Measurements from ENCODE around the gene C2CD4A.

Gene C2CD4A

DNA sequence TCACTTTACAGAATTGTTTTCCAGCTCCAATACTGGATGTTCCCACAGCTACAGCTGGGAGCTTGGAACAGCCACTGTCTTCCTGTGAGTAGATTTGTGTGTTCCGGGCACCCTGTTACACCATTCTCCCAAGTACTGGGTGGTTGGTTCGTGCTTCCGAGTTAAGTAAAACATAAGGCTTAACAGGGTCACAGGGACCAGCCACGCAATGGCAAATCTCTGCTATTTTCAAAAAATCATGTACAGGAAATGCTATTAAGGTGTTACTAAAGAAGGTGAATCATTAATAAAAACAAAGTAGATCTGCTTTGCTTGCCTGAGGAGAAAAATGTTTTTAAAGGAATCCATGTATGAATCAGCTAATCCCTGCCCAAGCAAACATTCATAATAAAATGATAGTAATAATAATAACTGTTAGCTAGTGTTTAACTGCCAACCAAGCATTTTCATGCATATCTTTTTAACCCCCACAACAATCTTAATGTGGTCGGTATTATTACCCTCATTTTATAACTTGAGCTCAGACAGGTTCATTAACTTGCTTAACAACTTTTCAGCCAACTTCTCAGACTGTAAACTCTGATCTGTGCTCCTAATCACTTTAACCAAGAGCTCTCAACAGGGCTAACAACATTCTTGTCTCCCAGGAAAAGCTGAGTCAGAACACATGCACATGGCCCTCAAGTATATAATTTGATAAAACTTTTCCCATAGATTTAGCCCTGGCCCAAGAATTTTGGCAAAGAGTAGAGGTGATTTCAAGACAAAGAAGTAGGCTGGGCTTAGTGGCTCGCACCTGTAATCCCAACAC lies 2.7 kb upstream of the C2CD4A start:
- Histone ChIP-seq H3K4me3 (ENCODE audit: low read depth, low read length) (no peak overlapping the region), H3K4me1 (ENCODE audit: control insufficient read depth, insufficient read depth, low read length) (peaks cover 7% of the 10 kb centered on the region), H3K36me3 (ENCODE audit: control insufficient read depth, insufficient read depth, low read length) (no peaks in the 10 kb centered on the region), H3K9me3 (ENCODE audit: control insufficient read depth, insufficient read depth, low read length) (no peaks in the 10 kb centered on the region), H3K27me3 (ENCODE audit: control insufficient read depth, insufficient read depth, low read length) (peaks cover 67% of the 10 kb centered on the region), H3K9ac (ENCODE audit: low read depth, low read length) (no peak overlapping the region)

DNA sequence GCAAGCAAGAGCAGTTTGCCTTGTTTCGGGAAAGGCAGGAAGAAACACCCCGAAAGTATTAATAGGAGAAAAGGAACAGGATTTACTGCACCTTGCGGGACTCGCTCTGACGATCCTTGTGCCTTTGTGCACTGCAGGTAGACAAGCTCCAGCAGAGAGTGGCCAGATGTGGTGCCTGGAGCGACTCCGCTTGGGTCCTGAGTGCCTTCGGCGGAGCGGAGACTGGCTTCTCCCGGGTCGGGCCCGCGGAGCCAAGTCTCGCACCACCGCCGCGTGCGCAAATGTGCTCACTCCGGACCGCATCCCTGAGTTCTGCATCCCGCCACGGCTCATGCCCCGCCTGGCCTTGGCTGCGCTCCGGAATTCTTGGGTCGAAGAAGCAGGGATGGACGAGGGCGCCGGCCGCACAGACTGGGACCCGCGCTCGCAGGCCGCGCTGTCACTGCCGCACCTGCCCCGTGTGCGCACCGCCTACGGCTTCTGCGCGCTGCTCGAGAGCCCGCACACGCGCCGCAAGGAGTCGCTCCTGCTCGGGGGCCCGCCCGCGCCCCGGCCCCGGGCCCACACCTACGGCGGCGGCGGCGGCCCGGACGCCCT lies 769 bp downstream of the C2CD4A start:
- no peaks in the 10 kb centered on the region for H3K36me3 ChIP-seq (ENCODE audit: control insufficient read depth, insufficient read depth, low read length)
- H3K4me1 ChIP-seq (ENCODE audit: control insufficient read depth, insufficient read depth, low read length) = peaks cover 4% of the 10 kb centered on the region
- no peak overlapping the region for H3K9ac ChIP-seq (ENCODE audit: low read depth, low read length)
- peaks cover 59% of the 10 kb centered on the region for H3K27me3 ChIP-seq (ENCODE audit: control insufficient read depth, insufficient read depth, low read length)
- no peaks in the 10 kb centered on the region for H3K9me3 ChIP-seq (ENCODE audit: control insufficient read depth, insufficient read depth, low read length)
- H3K4me3 ChIP-seq (ENCODE audit: low read depth, low read length) = peak overlapping the region; percentile 53

DNA sequence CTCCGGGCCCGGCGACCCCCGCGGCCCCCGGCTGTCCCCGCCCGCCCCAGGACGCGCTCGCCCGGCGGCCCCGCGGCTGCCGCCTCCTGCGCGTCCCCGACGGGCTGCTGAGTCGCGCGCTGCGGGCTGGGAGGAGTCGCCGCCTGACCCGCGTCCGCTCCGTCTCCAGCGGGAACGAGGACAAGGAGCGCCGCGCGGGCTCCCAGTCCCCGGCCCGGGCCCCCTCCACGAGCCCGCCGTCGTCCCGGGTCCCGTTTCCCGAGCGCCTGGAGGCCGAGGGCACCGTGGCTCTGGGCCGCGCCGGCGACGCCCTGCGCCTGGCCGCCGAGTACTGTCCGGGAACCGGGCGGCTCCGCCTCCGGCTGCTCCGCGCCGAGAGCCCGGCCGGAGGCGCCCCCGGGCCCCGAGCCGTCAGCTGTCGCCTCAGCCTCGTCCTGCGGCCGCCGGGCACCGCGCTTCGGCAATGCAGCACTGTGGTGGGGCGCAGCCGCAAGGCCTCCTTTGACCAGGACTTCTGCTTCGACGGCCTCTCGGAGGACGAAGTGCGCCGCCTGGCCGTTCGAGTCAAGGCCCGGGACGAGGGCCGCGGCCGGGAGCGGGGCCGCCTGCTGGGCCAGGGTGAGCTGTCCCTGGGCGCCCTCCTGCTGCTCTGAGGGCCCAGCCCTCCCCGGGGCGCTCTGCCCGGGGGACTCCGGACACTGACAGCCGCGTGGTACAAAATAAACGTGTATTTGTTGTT lies 1.5 kb downstream of the C2CD4A start:
- H3K9me3 ChIP-seq (ENCODE audit: control insufficient read depth, insufficient read depth, low read length) = no peaks in the 10 kb centered on the region
- H3K36me3 ChIP-seq (ENCODE audit: control insufficient read depth, insufficient read depth, low read length) = no peaks in the 10 kb centered on the region
- H3K4me3 ChIP-seq (ENCODE audit: low read depth, low read length) = peak overlapping the region; percentile 38
- peaks cover 52% of the 10 kb centered on the region for H3K27me3 ChIP-seq (ENCODE audit: control insufficient read depth, insufficient read depth, low read length)
- no peak overlapping the region for H3K9ac ChIP-seq (ENCODE audit: low read depth, low read length)
- H3K4me1 ChIP-seq (ENCODE audit: control insufficient read depth, insufficient read depth, low read length) = peaks cover 4% of the 10 kb centered on the region

DNA sequence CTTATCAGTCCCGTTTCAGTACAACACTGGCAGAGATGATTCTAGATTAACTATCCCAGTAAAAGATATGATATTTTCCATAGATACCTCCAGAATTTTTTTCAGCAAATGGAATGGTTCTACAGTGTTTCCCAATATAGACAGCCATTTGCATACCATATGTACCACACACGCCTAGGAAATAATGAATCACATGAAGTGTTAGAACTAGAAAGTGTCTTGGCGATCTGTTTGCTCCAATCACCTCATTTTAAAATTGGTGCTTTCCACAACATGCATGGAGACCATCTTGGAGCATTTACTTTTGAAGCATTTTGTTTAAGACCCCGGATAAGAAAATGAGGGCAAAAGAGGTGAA lies 2.0 kb downstream of the C2CD4A start:
- Histone ChIP-seq H3K4me1 (ENCODE audit: control insufficient read depth, insufficient read depth, low read length) (peaks cover 4% of the 10 kb centered on the region), H3K4me3 (ENCODE audit: low read depth, low read length) (peak overlapping the region; percentile 38), H3K27me3 (ENCODE audit: control insufficient read depth, insufficient read depth, low read length) (peaks cover 47% of the 10 kb centered on the region), H3K9ac (ENCODE audit: low read depth, low read length) (no peak overlapping the region), H3K36me3 (ENCODE audit: control insufficient read depth, insufficient read depth, low read length) (no peaks in the 10 kb centered on the region), H3K9me3 (ENCODE audit: control insufficient read depth, insufficient read depth, low read length) (no peaks in the 10 kb centered on the region)

DNA sequence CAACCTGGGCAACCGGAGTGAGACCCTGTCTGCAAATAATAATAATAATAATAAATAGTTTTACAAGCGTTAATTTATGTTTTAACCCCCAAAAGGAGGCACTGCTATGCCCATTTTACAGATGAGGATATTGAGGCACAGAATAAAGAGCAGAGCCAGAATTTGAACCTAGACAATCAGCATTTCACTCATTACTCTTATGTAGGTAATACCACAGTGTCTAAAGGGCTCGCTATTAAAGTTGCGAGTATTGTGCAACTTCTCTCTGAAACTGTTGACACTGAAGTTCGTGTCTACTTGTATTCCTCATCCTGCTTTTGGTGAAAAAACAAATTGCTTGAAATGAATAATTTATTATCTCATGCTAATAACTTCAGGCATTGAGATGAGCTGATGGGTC lies 2.8 kb downstream of the C2CD4A start:
- no peaks in the 10 kb centered on the region for H3K36me3 ChIP-seq (ENCODE audit: control insufficient read depth, insufficient read depth, low read length)
- H3K4me3 ChIP-seq (ENCODE audit: low read depth, low read length) = no peak overlapping the region
- H3K9me3 ChIP-seq (ENCODE audit: control insufficient read depth, insufficient read depth, low read length) = no peaks in the 10 kb centered on the region
- H3K4me1 ChIP-seq (ENCODE audit: control insufficient read depth, insufficient read depth, low read length) = peaks cover 4% of the 10 kb centered on the region
- peaks cover 43% of the 10 kb centered on the region for H3K27me3 ChIP-seq (ENCODE audit: control insufficient read depth, insufficient read depth, low read length)
- no peak overlapping the region for H3K9ac ChIP-seq (ENCODE audit: low read depth, low read length)

DNA sequence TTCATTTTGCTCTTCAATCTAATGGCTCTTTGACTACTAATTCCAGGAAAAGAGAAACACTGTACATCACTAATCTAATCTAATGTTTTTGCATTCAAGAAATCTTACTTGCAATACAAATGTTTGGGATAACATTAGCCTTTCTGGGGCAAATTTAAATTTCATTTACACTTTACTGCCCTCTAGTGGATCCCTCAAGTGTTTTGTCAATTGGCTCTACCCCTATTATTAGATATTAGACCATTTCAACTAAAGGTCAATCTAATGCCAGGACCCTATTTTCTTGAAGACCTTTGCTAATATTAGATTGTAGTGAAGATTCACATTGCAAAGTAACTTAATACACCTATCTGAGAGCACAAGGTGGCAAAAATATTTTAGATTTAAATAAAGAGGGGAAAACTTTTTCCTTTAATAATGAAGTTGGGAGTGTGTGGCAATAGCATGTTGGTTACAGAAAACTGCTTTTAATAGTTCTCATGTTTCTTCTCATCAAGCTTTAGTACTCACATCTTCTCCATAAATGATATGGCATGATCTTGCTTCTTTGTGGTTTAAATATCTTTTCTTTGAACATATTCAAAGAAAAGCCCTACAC lies 5.0 kb downstream of the C2CD4A start:
- Histone ChIP-seq H3K4me1 (ENCODE audit: control insufficient read depth, insufficient read depth, low read length) (no peaks in the 10 kb centered on the region), H3K36me3 (ENCODE audit: control insufficient read depth, insufficient read depth, low read length) (no peaks in the 10 kb centered on the region), H3K9me3 (ENCODE audit: control insufficient read depth, insufficient read depth, low read length) (no peaks in the 10 kb centered on the region), H3K27me3 (ENCODE audit: control insufficient read depth, insufficient read depth, low read length) (peaks cover 27% of the 10 kb centered on the region), H3K4me3 (ENCODE audit: low read depth, low read length) (no peak overlapping the region), H3K9ac (ENCODE audit: low read depth, low read length) (no peak overlapping the region)

DNA sequence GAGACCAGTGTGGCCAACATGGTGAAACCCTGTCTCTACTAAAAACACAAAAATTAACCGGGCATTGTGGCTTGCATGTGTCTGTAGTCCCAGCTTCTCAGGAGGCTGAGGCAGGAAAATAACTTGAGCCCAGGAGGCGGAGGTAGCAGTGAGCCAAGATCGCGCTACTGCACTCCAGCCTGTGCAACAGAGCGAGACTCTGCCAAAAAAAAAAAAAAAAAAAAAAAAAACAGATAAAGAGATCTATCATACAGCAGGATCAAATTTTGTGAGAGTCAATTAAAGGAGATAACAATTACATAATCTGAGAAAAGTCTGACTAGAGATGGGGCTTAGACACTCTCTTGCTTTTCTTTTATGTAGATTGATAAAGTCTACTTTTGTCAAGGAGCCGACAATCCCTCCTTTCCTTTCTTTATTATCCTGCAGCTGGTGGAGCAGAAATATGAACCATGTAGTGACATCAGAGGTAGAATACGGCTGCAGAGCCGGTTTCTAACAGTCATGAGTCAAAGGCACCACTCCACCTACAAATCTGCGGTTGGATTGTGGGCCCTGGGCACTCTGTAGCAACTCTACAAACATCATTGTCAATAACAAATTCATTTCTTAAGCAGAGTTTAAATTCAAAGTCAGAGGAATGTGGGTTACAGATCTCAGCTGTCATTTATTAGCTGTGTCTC lies 9.0 kb downstream of the C2CD4A start:
- no peak overlapping the region for H3K9ac ChIP-seq (ENCODE audit: low read depth, low read length)
- no peaks in the 10 kb centered on the region for H3K27me3 ChIP-seq (ENCODE audit: control insufficient read depth, insufficient read depth, low read length)
- no peaks in the 10 kb centered on the region for H3K4me1 ChIP-seq (ENCODE audit: control insufficient read depth, insufficient read depth, low read length)
- no peak overlapping the region for H3K4me3 ChIP-seq (ENCODE audit: low read depth, low read length)
- no peaks in the 10 kb centered on the region for H3K36me3 ChIP-seq (ENCODE audit: control insufficient read depth, insufficient read depth, low read length)
- H3K9me3 ChIP-seq (ENCODE audit: control insufficient read depth, insufficient read depth, low read length) = no peaks in the 10 kb centered on the region

DNA sequence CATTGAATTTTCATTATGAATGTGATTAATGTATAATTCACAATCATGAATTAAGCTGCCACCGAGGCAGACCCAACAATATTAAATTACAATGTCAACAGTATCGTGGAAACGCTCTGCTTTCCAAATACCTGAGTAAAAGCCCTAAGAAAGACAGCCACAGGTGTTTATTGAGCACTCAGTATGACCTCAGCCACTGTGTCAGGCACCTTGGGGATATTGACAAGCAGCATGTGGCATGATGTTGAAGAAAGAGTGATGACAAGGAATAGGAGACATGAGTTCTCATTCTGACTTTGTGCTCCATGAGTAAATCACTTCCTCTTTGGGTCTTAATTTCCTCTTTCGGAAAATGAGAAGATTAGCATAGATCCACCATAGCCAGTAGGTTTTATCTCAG lies 12.8 kb downstream of the C2CD4A start:
- no peaks in the 10 kb centered on the region for H3K4me1 ChIP-seq (ENCODE audit: control insufficient read depth, insufficient read depth, low read length)
- no peak overlapping the region for H3K9ac ChIP-seq (ENCODE audit: low read depth, low read length)
- H3K4me3 ChIP-seq (ENCODE audit: low read depth, low read length) = no peak overlapping the region
- no peaks in the 10 kb centered on the region for H3K27me3 ChIP-seq (ENCODE audit: control insufficient read depth, insufficient read depth, low read length)
- H3K9me3 ChIP-seq (ENCODE audit: control insufficient read depth, insufficient read depth, low read length) = no peaks in the 10 kb centered on the region
- H3K36me3 ChIP-seq (ENCODE audit: control insufficient read depth, insufficient read depth, low read length) = no peaks in the 10 kb centered on the region

DNA sequence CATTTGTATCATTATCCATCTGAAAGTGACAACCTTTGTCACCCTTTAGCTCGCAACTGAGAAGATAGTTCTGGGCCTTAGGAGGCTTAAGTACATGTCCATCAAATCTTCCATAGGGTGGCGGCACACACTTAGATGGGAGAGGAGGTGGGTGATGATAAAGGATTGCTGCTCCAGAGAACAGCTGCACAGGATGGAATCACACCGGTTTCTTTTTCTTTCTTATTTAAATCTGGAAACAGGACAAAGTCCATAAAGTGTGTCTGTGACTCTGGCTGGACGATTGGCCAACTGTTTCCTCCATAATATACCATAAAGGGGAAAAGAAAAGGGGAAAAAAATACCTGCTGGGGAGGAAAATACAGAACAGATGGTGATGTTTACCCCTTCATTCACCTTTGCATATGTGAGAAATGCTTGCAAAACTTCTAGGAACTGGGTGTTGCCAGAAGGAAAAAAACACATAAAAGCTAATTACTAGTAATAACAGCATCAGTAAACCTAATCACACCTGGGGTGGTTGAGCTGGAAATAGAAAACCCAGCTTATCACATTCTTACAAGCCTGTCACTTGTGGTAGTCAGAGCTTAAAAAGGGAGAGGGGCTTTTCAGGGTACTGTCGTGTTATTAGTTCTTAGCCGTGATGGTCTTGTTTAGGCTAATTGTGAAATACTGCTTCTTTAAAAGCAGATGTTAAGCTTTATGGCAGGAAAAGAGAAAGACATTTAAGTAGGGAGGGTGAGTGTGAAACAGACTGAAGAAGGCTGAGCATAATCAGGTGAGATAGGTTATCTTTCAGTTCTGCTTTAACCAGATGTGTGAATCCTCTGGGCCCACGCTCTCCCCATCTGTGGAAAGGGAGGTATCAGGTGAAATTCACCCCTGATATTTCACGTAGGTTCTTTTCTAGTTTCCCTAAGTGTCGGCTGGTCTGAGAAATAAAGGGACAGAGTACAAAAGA lies 16.7 kb downstream of the C2CD4A start:
- H3K9me3 ChIP-seq (ENCODE audit: control insufficient read depth, insufficient read depth, low read length) = no peaks in the 10 kb centered on the region
- H3K36me3 ChIP-seq (ENCODE audit: control insufficient read depth, insufficient read depth, low read length) = no peaks in the 10 kb centered on the region
- H3K4me1 ChIP-seq (ENCODE audit: control insufficient read depth, insufficient read depth, low read length) = no peaks in the 10 kb centered on the region
- no peak overlapping the region for H3K9ac ChIP-seq (ENCODE audit: low read depth, low read length)
- H3K27me3 ChIP-seq (ENCODE audit: control insufficient read depth, insufficient read depth, low read length) = no peaks in the 10 kb centered on the region
- no peak overlapping the region for H3K4me3 ChIP-seq (ENCODE audit: low read depth, low read length)

DNA sequence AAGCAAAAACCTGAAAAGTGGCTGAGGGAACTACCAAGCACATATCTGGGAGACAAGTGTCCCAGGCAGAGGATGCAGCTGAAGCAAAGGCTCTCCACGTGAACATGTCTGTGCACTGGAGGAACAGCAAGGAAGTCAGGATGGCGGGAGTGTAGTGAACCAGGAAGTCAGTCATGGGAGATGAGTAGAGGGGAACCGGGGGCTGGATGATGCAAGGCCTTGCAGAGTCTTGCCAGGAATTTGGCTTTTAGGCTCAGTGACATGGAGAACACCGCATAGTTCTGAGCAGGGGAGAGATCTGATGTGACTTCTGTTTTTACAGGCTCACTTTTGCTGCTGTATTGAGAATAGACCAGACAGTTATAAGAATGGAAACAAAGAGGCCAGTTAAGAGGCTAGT lies 19.0 kb downstream of the C2CD4A start:
- H3K9me3 ChIP-seq (ENCODE audit: control insufficient read depth, insufficient read depth, low read length) = no peaks in the 10 kb centered on the region
- H3K4me1 ChIP-seq (ENCODE audit: control insufficient read depth, insufficient read depth, low read length) = no peaks in the 10 kb centered on the region
- no peaks in the 10 kb centered on the region for H3K36me3 ChIP-seq (ENCODE audit: control insufficient read depth, insufficient read depth, low read length)
- H3K9ac ChIP-seq (ENCODE audit: low read depth, low read length) = no peak overlapping the region
- H3K4me3 ChIP-seq (ENCODE audit: low read depth, low read length) = no peak overlapping the region
- H3K27me3 ChIP-seq (ENCODE audit: control insufficient read depth, insufficient read depth, low read length) = no peaks in the 10 kb centered on the region

All from iPS-15b (cell line).